Endodermal cell (in vitro differentiated cells): Measurements from ENCODE around the gene SLC24A4. TPM values are rescaled to one million over a fixed set of nuclear protein-coding genes. Genes with fewer than 3 reads are reported as not detected.
A peak's percentile ranks its signal among the peaks of the same experiment; 100 is the strongest.

Experiments used
- DNase-seq: peaks from one replicate; pipeline ENCODE4 v3.0.0-alpha.2; 2017
- H3K27ac ChIP-seq: 2 replicates; pipeline ENCODE4 v1.5.1; 2013; ENCODE audit warnings: mild to moderate bottlenecking, low read depth, low read length, moderate library complexity
- H3K27me3 ChIP-seq: 2 replicates; pipeline ENCODE4 v1.6.1; 2013; ENCODE audit warnings: mild to moderate bottlenecking, low read length, moderate library complexity; ENCODE audit not compliant: insufficient read depth, control insufficient read depth, poor library complexity, severe bottlenecking
- H3K36me3 ChIP-seq: 2 replicates; pipeline ENCODE4 v1.7.0; 2013; ENCODE audit warnings: mild to moderate bottlenecking, low read length, moderate library complexity; ENCODE audit not compliant: control insufficient read depth, insufficient read depth
- H3K4me1 ChIP-seq: one replicate; pipeline ENCODE4 v1.7.0; 2013; ENCODE audit warnings: low read length; ENCODE audit not compliant: control insufficient read depth, insufficient read depth
- H3K4me3 ChIP-seq: 2 replicates; pipeline ENCODE4 v1.5.1; 2013; ENCODE audit warnings: mild to moderate bottlenecking, low read length, moderate library complexity
- H3K9ac ChIP-seq: 2 replicates; pipeline ENCODE4 v1.6.1; 2013; ENCODE audit warnings: mild to moderate bottlenecking, low read length, moderate library complexity; ENCODE audit not compliant: poor library complexity, severe bottlenecking; ENCODE audit errors: extremely low read depth
- H3K9me3 ChIP-seq: 2 replicates; pipeline ENCODE4 v1.6.1; 2013; ENCODE audit warnings: mild to moderate bottlenecking, low read length, moderate library complexity; ENCODE audit not compliant: control insufficient read depth
- H3K27ac Mint-ChIP-seq: 2 replicates; pipeline ENCODE4 v1.8.0; 2020; ENCODE audit warnings: mixed read lengths
- H3K27me3 Mint-ChIP-seq: 2 replicates; pipeline ENCODE4 v1.8.0; 2021; ENCODE audit warnings: mild to moderate bottlenecking, mixed read lengths; ENCODE audit not compliant: insufficient read depth
- H3K36me3 Mint-ChIP-seq: 2 replicates; pipeline ENCODE4 v1.8.0; 2020; ENCODE audit warnings: low read depth, mixed read lengths
- H3K4me1 Mint-ChIP-seq: 2 replicates; pipeline ENCODE4 v1.8.0; 2020; ENCODE audit warnings: mixed read lengths
- H3K4me3 Mint-ChIP-seq: 2 replicates; pipeline ENCODE4 v1.8.0; 2020; ENCODE audit warnings: mild to moderate bottlenecking, moderate library complexity, mixed read lengths
- H3K9me3 Mint-ChIP-seq: 2 replicates; pipeline ENCODE4 v1.8.0; 2020; ENCODE audit warnings: mild to moderate bottlenecking, mixed read lengths
- CTCF ChIP-seq: fragments of 200-600 bp; sonication (generic); conservative IDR thresholded peaks from 2 replicates; pipeline ENCODE4 v1.5.0; 2021; ENCODE audit warnings: antibody characterized with exemption, mild to moderate bottlenecking
- WGBS, 2 experiments: methylation state at CpG; one replicate each; pipeline versions ENCODE4 v1.1.5 to v1.1.7; 2013; ENCODE audit warnings: missing lambda C conversion rate in 2 of 2, mixed read lengths in 1 of 2; ENCODE audit not compliant: insufficient coverage in 1 of 2, insufficient read length in 1 of 2; 5-methylcytosine and 5-hydroxymethylcytosine counted together
- total RNA-seq, 2 donors: library from RNA; stranded (reverse); fragmentation: NEBNext Ultra II Directional in 1 of 2; extraction: Animal tissue kit (Norgen Biotek cat#: 25700) in 1 of 2; gene quantifications; 2 replicates in 1 of 2; 3 replicates in 1 of 2; pipeline ENCODE4 v1.2.1, GENCODE V29; 2021

Gene SLC24A4
- total RNA-seq, 2 donors from 2014 or later: 0.09 to 0.29 TPM

GRCh38 chr14:92404018-92404417 is 81.1 kb downstream of the SLC24A4 start:
- no peak overlapping the region for H3K4me3 ChIP-seq
- H3K36me3 ChIP-seq: no peaks in the 10 kb centered on the region
- peaks cover 31% of the 10 kb centered on the region for H3K9me3 ChIP-seq
- no peak overlapping the region for H3K9ac ChIP-seq
- H3K27me3 ChIP-seq: peaks cover 8% of the 10 kb centered on the region
- H3K27ac Mint-ChIP-seq: no peak overlapping the region
- peak overlapping the region; percentile 56 for H3K27ac ChIP-seq
- no peak overlapping the region for H3K4me3 Mint-ChIP-seq
- 66 to 84% methylated on average over 3 to 4 of the region's 4 CpGs for WGBS, 2 experiments
- H3K4me1 ChIP-seq: peaks cover 3% of the 10 kb centered on the region
- peaks cover 21% of the 10 kb centered on the region for H3K27me3 Mint-ChIP-seq
- no peak for TF ChIP-seq CTCF
- H3K4me1 Mint-ChIP-seq: peaks cover 46% of the 10 kb centered on the region
- peaks cover 40% of the 10 kb centered on the region for H3K9me3 Mint-ChIP-seq
- H3K36me3 Mint-ChIP-seq: peaks cover 2% of the 10 kb centered on the region
- no peak for DNase-seq

GRCh38 chr14:92404421-92404820 is 81.5 kb downstream of the SLC24A4 start:
- peaks cover 44% of the 10 kb centered on the region for H3K4me1 Mint-ChIP-seq
- Histone ChIP-seq H3K4me1 (peaks cover 4% of the 10 kb centered on the region), H3K27ac (peak overlapping the region; percentile 56), H3K4me3 (no peak overlapping the region), H3K27me3 (peaks cover 6% of the 10 kb centered on the region), H3K36me3 (no peaks in the 10 kb centered on the region), H3K9ac (no peak overlapping the region), H3K9me3 (peaks cover 31% of the 10 kb centered on the region)
- peaks cover 42% of the 10 kb centered on the region for H3K9me3 Mint-ChIP-seq
- WGBS, 2 experiments: 84 to 100% methylated on average over 1 of the region's 1 CpG
- peaks cover 18% of the 10 kb centered on the region for H3K27me3 Mint-ChIP-seq
- no peak for TF ChIP-seq CTCF
- H3K36me3 Mint-ChIP-seq: peaks cover 2% of the 10 kb centered on the region
- DNase-seq: no peak
- H3K27ac Mint-ChIP-seq: no peak overlapping the region
- H3K4me3 Mint-ChIP-seq: no peak overlapping the region

- Mint-ChIP-seq H3K9me3 (peaks cover 44% of the 10 kb centered on the region), H3K4me1 (peaks cover 41% of the 10 kb centered on the region), H3K27me3 (peaks cover 13% of the 10 kb centered on the region), H3K36me3 (peaks cover 2% of the 10 kb centered on the region), H3K27ac (no peak overlapping the region), H3K4me3 (no peak overlapping the region)
- Histone ChIP-seq H3K4me3 (no peak overlapping the region), H3K9ac (no peak overlapping the region), H3K27ac (no peak overlapping the region), H3K9me3 (peaks cover 31% of the 10 kb centered on the region), H3K4me1 (peaks cover 4% of the 10 kb centered on the region), H3K27me3 (peaks cover under 1% of the 10 kb centered on the region), H3K36me3 (no peaks in the 10 kb centered on the region)
- no peak for DNase-seq
- WGBS, 2 experiments: 91% methylated on average over 2 of the region's 2 CpGs; no CpG with 5 or more reads in 1 of the 2 experiments
- no peak for TF ChIP-seq CTCF
Measured at GRCh38 chr14:92404938-92405337, 82.0 kb downstream of the SLC24A4 start.
